GM21360 (cell line): ENCODE data around the gene KCTD15.

ENCODE experiments used
- ATAC-seq: cut with Tn5 transposase; IDR thresholded peaks from one replicate; pipeline ENCODE4 v1.9.1; 2021; ENCODE audit warnings: mild to moderate bottlenecking, moderate library complexity; ENCODE audit not compliant: unreplicated experiment

Gene KCTD15

DNA sequence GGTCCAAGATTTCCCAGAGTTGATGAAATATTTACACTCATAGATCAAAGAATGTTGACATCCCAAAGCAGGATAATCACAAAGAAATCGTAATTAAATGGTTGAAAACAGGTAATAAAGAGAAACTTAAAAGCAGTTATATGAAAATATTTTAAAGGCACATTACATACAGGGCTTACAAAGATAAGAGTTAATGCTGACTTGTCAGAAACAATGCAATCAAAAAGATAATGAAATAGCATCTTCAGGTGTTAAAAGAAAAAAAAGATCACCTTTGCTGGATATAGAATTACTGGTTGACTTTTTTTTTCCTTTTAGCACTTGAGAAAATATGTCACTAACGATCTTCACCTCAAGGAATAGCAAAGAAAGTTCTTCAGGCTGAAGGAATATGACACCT is 48.8 kb downstream of the KCTD15 start:
- ATAC-seq = no peak

DNA sequence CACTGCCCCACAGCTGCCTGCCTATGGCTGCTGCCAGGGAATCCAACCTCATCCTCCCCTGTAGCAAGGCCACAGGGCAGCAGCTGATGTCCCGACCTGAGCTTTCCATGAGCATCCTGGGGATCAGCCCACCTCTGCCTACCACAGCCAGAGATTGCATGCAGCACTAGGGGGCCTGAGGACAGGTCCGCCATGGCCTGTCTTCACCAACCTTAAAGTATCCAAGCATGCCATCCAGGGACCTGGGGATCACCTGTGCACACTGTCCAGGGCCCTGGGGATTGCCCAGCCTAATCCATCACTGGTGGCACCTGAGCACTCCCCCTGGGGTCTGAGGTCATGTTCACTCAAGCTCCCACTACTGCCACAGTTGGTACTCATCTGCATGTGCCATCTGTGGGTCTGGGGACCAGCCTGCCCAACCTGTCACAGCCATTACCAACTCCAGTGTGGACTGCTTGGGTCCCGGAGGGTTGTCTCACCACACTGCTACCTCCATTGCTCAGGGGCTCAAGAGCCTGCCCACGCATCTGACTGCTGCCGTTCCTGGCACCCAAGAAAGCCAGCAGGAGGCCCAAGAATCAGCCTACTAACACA is 53.0 kb downstream of the KCTD15 start:
- no peak for ATAC-seq

DNA sequence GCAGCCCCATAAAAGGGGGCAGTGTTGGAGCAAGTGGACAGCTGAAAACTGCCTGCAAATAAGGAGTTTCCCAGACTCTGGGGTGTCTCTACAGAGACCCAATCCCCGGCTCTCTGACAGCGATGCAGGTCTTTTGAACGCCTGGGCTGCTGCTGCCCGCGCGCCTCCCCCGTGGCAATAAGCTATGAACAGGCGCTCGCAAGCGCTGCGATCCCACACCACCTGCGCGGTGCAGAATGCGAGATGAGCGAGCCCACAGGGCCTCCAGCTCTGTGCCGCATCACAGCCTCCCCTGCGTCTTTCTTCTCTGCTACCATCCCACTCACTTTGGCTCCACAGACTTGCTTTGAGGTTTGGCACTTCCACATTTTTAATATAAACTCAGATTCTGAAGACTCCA is 62.3 kb downstream of the KCTD15 start:
- no peak for ATAC-seq

DNA sequence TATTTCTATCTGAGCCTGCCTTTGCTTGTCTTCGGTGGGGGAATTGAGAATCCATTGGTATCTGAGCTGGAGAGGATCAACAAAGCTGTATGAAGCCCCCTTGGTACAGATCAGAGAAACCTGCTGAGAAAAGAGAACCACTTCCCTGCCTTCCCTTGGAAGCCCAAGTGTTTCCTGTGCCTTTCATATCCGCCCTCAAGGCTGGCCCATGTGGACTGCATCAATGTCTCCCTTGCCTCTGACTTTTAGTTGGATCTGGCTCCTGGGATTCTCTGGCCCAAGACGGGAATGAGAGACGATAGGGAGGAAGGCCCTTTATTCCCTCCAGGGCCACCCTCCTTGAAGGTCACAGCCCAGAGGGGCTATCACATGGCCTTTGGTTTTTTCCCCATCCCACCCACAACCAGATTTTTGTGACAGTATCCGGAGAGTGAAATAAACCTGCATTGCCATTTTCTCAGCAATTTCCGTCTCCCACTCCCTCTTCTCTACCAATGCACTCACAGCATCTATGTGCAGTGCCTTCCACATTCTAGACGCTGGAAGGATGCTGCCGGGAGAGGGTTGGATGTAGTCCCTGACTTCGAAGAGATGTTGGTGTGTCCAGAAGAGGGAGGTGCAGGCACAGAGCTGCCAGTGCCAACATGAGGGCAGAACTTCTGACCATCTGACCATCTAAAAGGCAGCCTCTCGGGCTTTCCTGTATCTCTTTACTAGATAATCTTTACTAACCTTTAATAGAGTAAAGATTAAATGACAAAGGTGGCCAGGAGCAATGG is 63.8 kb downstream of the KCTD15 start:
- no peak for ATAC-seq

DNA sequence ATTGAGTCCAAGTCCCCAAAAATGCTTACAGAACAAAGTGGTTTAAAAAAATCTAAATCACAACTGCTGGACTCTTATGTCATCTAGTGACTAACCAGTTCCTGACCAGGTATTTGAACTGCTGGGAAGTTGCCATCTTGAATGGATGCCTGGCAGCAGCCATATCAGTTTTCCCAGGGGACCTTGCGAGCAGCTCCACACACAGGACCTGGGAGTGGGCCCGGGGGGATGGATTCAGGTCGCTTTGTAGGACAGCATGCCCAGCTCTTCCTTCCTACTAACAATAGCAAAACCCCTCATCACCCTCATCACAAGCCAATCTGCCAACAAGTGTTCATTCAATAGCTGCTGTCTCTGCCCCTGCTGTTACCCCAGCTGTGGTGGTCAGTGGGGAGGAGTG is 65.3 kb downstream of the KCTD15 start:
- ATAC-seq = no peak

DNA sequence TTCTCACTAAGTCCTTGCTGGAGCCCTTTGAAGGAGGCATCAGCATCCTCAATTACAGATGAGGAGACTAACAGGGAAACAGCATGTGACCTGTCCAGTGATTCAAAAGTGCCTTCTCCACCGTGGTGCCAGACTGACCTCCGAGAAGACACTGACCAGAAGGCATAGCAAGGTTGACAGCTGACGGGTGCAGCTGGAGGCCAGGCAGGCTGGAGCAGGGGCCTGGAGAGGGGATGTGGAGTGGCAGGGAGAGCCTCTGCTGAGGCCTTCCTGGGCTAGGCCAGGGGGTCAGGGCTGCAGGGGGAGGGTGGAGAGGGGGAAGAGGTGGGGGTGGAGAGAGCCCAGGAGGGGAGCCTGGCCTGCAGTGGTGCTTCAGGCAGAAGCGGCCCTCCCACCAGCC is 66.3 kb downstream of the KCTD15 start:
- ATAC-seq = no peak

DNA sequence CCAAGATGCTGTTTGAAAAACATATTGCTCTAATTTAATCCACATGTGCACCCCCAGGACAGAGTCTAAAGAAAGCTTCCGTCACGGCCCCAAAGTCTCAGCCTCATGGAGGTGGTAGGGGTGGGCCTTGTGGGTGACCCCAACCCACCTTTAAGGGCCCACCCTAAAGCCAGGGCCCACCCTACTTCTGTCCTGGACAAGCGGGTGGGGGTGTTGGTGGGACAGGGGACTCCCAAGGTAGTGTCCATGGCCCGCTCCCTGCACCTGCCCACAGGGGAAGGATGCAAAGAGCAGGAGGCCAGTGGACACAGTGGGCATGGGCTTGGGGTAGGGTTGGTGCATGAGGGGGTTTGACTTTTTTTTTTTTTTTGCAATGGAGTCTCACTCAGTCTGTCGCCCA is 66.8 kb downstream of the KCTD15 start:
- no peak for ATAC-seq

DNA sequence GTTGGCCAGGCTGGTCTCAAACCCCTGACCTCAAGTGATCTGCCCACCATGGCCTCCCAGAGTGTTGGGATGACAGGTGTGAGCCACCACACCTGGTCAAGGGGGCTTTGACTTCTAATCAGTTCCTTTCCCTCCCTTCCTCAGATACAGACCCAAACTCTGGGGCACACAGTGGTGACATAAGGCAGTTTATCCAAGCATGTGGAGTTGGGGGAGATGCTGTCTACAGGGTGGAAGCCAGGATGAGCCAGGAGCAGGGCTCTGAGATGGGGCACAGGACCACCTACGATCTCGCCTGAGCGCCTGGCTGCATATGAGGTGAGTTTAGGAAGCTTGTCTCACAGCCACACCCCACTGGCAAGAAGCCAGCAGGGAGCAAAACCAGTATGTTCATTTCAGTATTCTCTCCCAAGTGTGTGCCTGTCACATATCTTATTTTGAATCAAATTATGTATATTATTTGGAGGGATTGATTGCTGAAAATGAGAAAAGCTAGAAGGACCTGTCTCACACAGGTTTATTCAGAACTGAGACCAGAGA is 67.7 kb downstream of the KCTD15 start:
- ATAC-seq = no peak

DNA sequence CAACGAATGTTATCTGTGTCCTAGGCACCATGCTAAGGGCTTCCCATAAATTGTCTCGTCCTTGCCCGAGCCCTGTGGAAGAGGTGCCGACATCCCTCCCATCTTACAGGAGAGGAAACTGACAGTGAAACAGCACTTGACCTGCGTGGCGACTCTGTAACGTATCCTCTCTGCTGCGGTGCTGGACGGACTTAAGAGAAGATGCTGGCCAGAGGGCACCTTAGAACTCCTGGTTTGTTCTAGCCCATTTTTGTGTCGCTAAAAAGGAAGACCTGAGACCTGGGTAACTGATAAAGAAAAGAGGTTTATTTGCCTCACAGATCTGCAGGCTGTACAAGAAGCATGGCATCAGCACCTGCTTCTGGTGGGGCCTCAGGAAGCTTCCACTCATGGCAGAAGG is 68.6 kb downstream of the KCTD15 start:
- ATAC-seq = no peak
